Stimulated activated CD4-positive, alpha-beta T cell treated with anti-CD3 and anti-CD28 coated beads, Interleukin-2, amount 100 ng/mL, for 24 hours (primary cell): ENCODE data around the gene CASK.

Source experiments
- DNase-seq, 2 donors: peaks; one replicate each; pipeline ENCODE4 v3.0.0-alpha.2; 2020

The CASK gene

DNA sequence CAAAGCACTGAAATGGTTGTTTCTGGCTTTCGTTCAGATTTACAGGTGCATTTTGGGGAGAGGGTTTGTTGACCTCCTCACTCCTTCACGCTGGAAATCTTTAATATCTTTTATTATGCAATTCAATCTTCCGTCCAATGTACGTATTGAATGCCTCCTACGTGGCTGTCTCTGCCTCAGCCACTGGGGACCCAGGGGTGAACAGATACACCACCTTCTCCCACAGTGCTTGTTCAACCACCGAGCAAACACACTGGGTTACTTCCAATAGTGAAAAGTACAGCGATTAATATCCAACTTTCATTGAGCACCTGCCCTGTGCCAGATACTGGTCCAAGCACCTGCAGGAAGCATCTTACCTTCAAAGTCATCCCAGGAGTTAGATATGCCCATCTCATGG lies 424.2 kb downstream of the CASK start:
- DNase-seq = no peak

GRCh38 chrX:41491267-41492004 lies 431.9 kb downstream of the CASK start:
- DNase-seq = no peak

DNA sequence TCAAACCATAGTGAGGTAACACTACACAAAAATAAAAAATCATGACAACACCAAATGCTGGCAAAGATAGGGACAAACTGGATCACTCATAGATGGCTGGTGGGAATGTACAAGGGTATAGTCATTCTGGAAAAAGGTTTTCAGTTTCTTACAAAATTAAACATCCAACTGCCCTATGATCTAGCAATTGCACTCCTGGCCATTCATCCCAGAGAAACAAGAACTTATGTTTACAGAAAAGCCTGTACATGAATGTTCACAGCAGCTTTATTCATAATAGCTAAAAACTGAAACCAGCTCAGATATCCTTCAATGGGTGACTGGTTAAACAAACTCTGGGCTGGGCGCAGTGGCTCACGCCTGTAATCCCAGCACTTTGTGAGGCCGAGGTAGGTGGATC lies 432.9 kb downstream of the CASK start:
- no peak for DNase-seq

- no peak for DNase-seq
Measured at GRCh38 chrX:41482154-41482850, 441.1 kb downstream of the CASK start.

DNA sequence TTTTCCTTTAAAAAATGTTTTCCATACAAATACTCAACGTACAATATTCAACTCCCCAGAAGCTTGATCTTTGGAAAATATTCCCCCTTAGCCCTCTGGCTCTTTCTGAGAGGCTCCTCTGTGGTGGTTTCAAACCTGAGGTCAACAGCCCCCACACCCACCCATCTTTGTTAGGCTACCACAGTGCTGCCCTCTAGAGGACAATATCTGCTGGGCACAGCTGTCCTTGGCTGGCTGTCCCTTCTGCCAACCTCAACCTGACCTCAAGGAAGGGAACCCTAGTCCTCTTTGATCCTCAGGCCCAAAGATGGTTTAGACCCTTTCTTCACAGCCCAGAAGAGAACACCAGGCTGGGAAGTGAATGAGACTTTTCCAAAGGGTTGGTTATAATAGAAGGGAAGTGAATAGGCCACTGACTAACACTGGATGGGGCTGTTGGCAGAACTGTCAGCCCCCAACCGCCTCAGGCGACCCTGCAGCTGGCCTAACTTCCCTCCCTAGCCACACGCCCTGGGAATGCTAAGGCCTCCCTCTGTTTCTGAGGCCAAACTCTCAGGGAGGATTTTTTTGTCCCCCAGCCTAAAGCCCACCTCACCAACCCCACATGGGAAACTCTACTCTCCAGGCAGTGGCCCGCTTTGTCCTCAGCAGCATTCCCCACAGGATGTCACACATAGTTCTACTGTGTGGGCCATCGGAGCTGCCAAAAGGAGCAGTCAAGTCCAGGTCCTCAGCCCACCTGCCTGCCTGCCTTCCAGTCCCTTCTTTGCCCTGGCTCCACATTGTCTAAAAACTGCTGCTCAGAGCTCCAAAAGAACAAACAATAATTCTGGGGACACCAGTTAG lies 441.9 kb downstream of the CASK start:
- DNase-seq = peak in 1 of 2 donors; percentile 2

- DNase-seq = no peak
Measured at GRCh38 chrX:41480508-41481260, 442.7 kb downstream of the CASK start.

GRCh38 chrX:41478381-41478911 lies 444.9 kb downstream of the CASK start:
- no peak for DNase-seq

GRCh38 chrX:41475591-41476241 lies 447.6 kb downstream of the CASK start:
- no peak for DNase-seq

GRCh38 chrX:41475191-41475590 lies 448.2 kb downstream of the CASK start:
- no peak for DNase-seq

- DNase-seq = no peak
Measured at GRCh38 chrX:41474726-41475100, 448.6 kb downstream of the CASK start.

GRCh38 chrX:41473936-41474725 lies 449.2 kb downstream of the CASK start:
- DNase-seq = no peak

- DNase-seq = no peak
Measured at GRCh38 chrX:41472231-41472815, 451.0 kb downstream of the CASK start.

- DNase-seq = no peak
Measured at GRCh38 chrX:41471786-41472185, 451.6 kb downstream of the CASK start.

- DNase-seq = no peak
Measured at GRCh38 chrX:41470706-41471105, 452.6 kb downstream of the CASK start.

DNA sequence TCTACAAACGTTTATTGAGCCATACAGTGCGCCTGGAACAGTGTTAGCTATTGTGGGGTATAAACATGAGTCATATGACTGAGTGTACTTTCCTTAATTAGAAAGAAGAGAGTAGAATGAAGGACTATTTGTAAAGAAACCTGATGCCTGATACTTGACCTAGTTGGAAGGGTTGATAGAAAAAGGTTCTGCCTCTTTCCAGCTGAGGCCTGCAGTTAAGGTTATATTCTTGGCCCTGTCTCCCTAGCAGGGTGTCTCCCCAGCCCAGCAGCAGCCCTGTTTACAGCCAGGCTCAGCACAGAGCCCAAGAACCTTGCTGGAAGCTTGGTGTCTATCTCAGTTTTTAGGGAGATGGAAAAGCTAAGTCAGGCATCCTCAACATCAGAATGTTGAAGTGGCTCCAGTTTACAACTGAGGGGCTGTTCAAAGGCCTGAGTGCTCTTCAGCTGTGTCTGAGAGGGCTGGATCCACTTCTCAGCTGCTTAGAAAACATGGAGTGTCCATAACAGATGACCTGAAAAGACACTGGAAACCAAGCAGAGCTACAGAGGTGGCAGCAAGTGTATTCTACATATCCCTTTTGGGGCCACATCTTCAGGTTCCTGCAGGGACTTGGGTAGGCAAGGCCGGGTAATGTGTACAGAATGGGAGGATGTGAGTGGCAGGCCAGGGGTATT lies 454.6 kb downstream of the CASK start:
- no peak for DNase-seq
